AG04450 (cell line): ENCODE data around the gene UPK3A. TPM values are rescaled to one million over a fixed set of nuclear protein-coding genes. Genes with fewer than 3 reads are reported as not detected.

Experiments used
- CTCF ChIA-PET: fragments of 300-600, 350-600 bp; formaldehyde crosslinking; extraction: SDS; loops from one replicate; lab custom pipeline; 2022; ENCODE audit warnings: antibody characterized with exemption, inconsistent platforms; lab: Charles Lee
- POLR2A ChIA-PET: fragments of 350-600 bp; formaldehyde crosslinking; extraction: SDS; loops from one replicate; lab custom pipeline; 2021; ENCODE audit warnings: antibody characterized with exemption, inconsistent platforms; lab: Yijun Ruan, JAX
- DNase-seq: peaks from one replicate; pipeline ENCODE4 v3.0.0-alpha.2; 2011; ENCODE audit warnings: low read depth, low spot score
- H3K27ac ChIP-seq: one replicate; pipeline ENCODE4 v1.5.1; 2012; ENCODE audit warnings: low read depth, low read length, control low read depth
- H3K27me3 ChIP-seq: one replicate; pipeline ENCODE4 v1.6.0; 2012; ENCODE audit warnings: low read length; ENCODE audit not compliant: control insufficient read depth, insufficient read depth
- H3K4me3 ChIP-seq: 2 replicates; pipeline ENCODE4 v1.5.1; 2011; ENCODE audit warnings: mild to moderate bottlenecking, low read depth, low read length, control low read depth
- H3K9me3 ChIP-seq: 2 replicates; pipeline ENCODE4 v1.5.1; 2012; ENCODE audit warnings: low read length; ENCODE audit not compliant: control insufficient read depth, insufficient read depth
- polyA plus RNA-seq: library from polyadenylated mRNA; depleted of rRNA; stranded (reverse); fragments of >200 nt; gene quantifications from 2 replicates; pipeline ENCODE4 v1.2.3, GENCODE V29; 2011
- TF ChIP-seq, protein P1 (sequence below): IDR thresholded peaks from 2 replicates; pipeline ENCODE4 v1.5.1; 2011; ENCODE audit warnings: low read depth, low read length, control low read depth, inconsistent platforms

UPK3A gene
- polyA plus RNA-seq, 1 experiment: not detected

- DNase-seq: no peak
- POLR2A ChIA-PET: interaction anchor here (0.6 kb wide), 1 partner anchor 83 kb away, joined by 6 read pairs; no protein-coding TSS in a partner anchor
- H3K27me3 ChIP-seq: no peaks in the 10 kb centered on the region
- no peak overlapping the region for H3K27ac ChIP-seq
- TF ChIP-seq, protein P1, sequence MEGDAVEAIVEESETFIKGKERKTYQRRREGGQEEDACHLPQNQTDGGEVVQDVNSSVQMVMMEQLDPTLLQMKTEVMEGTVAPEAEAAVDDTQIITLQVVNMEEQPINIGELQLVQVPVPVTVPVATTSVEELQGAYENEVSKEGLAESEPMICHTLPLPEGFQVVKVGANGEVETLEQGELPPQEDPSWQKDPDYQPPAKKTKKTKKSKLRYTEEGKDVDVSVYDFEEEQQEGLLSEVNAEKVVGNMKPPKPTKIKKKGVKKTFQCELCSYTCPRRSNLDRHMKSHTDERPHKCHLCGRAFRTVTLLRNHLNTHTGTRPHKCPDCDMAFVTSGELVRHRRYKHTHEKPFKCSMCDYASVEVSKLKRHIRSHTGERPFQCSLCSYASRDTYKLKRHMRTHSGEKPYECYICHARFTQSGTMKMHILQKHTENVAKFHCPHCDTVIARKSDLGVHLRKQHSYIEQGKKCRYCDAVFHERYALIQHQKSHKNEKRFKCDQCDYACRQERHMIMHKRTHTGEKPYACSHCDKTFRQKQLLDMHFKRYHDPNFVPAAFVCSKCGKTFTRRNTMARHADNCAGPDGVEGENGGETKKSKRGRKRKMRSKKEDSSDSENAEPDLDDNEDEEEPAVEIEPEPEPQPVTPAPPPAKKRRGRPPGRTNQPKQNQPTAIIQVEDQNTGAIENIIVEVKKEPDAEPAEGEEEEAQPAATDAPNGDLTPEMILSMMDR: no peak
- H3K9me3 ChIP-seq: no peaks in the 10 kb centered on the region
- H3K4me3 ChIP-seq: no peak overlapping the region
- CTCF ChIA-PET: interaction anchor here (1.0 kb wide), 1 partner anchor 219 kb away, joined by 3 read pairs; no protein-coding TSS in a partner anchor
These were observed 49.3 kb downstream of the UPK3A start for GRCh38 chr22:45334068-45334467.

- Histone ChIP-seq H3K27ac (no peak overlapping the region), H3K4me3 (no peak overlapping the region), H3K27me3 (no peaks in the 10 kb centered on the region), H3K9me3 (no peaks in the 10 kb centered on the region)
- DNase-seq: no peak
- ChIA-PET CTCF (no interaction called here), POLR2A (interaction anchor here (0.6 kb wide), 1 partner anchor 82 kb away, joined by 6 read pairs; no protein-coding TSS in a partner anchor)
- TF ChIP-seq, protein P1: no peak
These were observed 49.8 kb downstream of the UPK3A start for GRCh38 chr22:45334528-45334927.

DNA sequence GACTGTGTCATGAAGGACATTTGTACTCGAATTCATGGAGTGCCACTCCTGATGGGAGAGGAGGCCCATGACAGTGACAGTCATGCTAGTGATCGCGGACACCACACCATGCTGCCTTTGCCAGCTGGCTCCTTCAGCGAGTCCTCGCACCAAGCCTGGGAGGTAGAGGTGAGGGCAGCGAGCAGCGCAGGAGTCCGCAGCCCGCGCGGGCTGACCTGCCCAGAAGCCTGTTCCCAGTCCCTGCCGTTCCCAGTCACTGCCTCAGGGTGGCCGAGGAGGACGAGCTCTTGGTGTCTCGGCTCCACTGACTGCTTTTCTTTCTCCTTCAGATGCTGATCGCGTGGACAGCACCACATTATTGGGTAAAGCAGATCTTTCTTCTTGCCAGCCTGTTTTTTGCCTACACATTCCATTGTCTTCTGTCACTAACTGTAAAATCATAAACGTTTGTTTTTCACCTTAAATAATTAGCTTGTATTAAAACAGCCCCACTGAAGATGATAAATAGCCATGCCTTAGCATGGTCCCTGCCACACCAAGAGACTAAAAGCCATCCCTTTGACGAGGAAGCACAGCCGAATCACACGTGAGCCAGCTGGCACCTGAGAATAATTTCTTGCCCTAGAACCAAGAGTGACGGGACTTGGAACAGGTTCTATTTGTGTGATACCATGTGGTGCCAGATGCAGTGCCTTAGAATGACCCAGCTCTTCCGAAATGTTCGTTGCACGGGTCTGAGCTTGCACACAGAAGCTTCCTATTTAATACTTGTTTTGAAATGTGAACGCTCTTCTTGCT is 50.5 kb downstream of the UPK3A start:
- ChIA-PET CTCF (interaction anchor here (0.6 kb wide), 1 partner anchor 84 kb away, joined by 3 read pairs; no protein-coding TSS in a partner anchor), POLR2A (no interaction called here)
- Histone ChIP-seq H3K27me3 (no peaks in the 10 kb centered on the region), H3K9me3 (no peaks in the 10 kb centered on the region), H3K4me3 (no peak overlapping the region), H3K27ac (peak overlapping the region; percentile 11)
- TF ChIP-seq, protein P1: peak; percentile 21; the same call in 1 of the 2 replicates
- DNase-seq: no peak

DNA sequence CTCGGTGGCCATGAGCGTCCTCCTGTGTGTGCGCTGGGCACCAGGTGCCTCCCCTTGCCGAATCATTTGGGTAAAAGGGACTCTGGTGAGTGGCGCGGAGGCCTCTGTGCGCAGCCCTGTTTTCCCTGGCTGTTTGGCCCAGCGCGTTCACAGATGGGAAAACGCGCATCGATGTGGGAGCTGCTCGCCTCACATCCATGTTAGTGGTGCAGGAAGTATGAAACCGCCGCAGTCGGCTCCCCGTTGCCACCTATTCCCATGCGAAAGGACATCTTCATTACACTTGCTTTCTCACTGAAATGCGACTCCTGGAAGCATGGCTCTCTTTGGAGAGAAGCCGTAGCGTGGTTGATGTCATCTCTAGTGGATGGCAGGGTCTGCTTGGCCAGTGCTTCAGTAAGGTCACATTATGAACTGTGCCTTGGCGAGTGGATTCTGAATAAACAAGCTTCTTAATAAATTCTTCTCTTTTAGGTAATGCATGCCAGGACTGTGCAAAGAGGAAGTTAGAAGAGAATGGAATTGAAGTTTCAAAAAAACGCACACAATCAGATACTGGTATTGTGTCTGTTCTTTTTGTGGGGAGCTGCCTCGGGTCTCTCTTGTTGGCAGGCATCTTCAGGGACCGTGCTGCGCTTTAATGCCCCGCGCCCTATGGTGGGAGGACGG is 51.2 kb downstream of the UPK3A start:
- no peak overlapping the region for H3K4me3 ChIP-seq
- no peaks in the 10 kb centered on the region for H3K9me3 ChIP-seq
- no peak overlapping the region for H3K27ac ChIP-seq
- ChIA-PET CTCF (interaction anchor here (0.6 kb wide), 1 partner anchor 83 kb away, joined by 3 read pairs; no protein-coding TSS in a partner anchor), POLR2A (no interaction called here)
- TF ChIP-seq, protein P1: no peak
- DNase-seq: no peak
- H3K27me3 ChIP-seq: no peaks in the 10 kb centered on the region
